GM08714 (cell line): ENCODE results near the gene FBXO44.

Source experiments
- H3K4me3 ChIP-seq: fragments of 200-500 bp; sonication (Bioruptor generic); 2 replicates; pipeline ENCODE4 v1.5.1; 2014; ENCODE audit warnings: mild to moderate bottlenecking, low read length, inconsistent platforms
- ZNF274 ChIP-seq: IDR thresholded peaks from 2 replicates; pipeline ENCODE4 v1.6.1; 2012; ENCODE audit warnings: mild to moderate bottlenecking, low read depth, low read length

FBXO44 gene

GRCh38 chr1:11647333-11647732 lies 7.3 kb upstream of the FBXO44 start:
- no peak overlapping the region for H3K4me3 ChIP-seq
- no peak for TF ChIP-seq ZNF274

- no peak overlapping the region for H3K4me3 ChIP-seq
- TF ChIP-seq ZNF274: no peak
Measured at GRCh38 chr1:11648039-11648438, 6.6 kb upstream of the FBXO44 start.

GRCh38 chr1:11648732-11649158 lies 5.9 kb upstream of the FBXO44 start:
- no peak for TF ChIP-seq ZNF274
- H3K4me3 ChIP-seq: no peak overlapping the region

- TF ChIP-seq ZNF274: no peak
- H3K4me3 ChIP-seq: no peak overlapping the region
Measured at GRCh38 chr1:11649237-11649623, 5.4 kb upstream of the FBXO44 start.

- no peak overlapping the region for H3K4me3 ChIP-seq
Measured at GRCh38 chr1:11649624-11650330, 4.9 kb upstream of the FBXO44 start.

GRCh38 chr1:11650331-11650991 lies 4.2 kb upstream of the FBXO44 start:
- no peak for TF ChIP-seq ZNF274
- no peak overlapping the region for H3K4me3 ChIP-seq

More at GRCh38 chr1:11649624-11650330, 4.9 kb upstream of the FBXO44 start:
- no peak for TF ChIP-seq ZNF274

GRCh38 chr1:11651017-11651416 lies 3.7 kb upstream of the FBXO44 start:
- no peak overlapping the region for H3K4me3 ChIP-seq
- no peak for TF ChIP-seq ZNF274

- TF ChIP-seq ZNF274: no peak
- H3K4me3 ChIP-seq: no peak overlapping the region
Measured at GRCh38 chr1:11652203-11652780, 2.4 kb upstream of the FBXO44 start.

- H3K4me3 ChIP-seq: no peak overlapping the region
- TF ChIP-seq ZNF274: no peak
Measured at GRCh38 chr1:11653101-11653860, 1.4 kb upstream of the FBXO44 start.

- no peak for TF ChIP-seq ZNF274
- no peak overlapping the region for H3K4me3 ChIP-seq
Measured at GRCh38 chr1:11653861-11654136, 878 bp upstream of the FBXO44 start.

- TF ChIP-seq ZNF274: no peak
Measured at GRCh38 chr1:11654939-11655808, 497 bp downstream of the FBXO44 start.

GRCh38 chr1:11657654-11658053 lies 3.0 kb downstream of the FBXO44 start:
- TF ChIP-seq ZNF274: no peak
- no peak overlapping the region for H3K4me3 ChIP-seq

More at GRCh38 chr1:11654939-11655808, 497 bp downstream of the FBXO44 start:
- H3K4me3 ChIP-seq: peak overlapping the region; percentile 58

GRCh38 chr1:11658542-11658941 lies 3.9 kb downstream of the FBXO44 start:
- no peak for TF ChIP-seq ZNF274
- H3K4me3 ChIP-seq: no peak overlapping the region

GRCh38 chr1:11659748-11660147 lies 5.1 kb downstream of the FBXO44 start:
- no peak overlapping the region for H3K4me3 ChIP-seq
- no peak for TF ChIP-seq ZNF274
